ENCODE data around the gene NAA25.

DNA sequence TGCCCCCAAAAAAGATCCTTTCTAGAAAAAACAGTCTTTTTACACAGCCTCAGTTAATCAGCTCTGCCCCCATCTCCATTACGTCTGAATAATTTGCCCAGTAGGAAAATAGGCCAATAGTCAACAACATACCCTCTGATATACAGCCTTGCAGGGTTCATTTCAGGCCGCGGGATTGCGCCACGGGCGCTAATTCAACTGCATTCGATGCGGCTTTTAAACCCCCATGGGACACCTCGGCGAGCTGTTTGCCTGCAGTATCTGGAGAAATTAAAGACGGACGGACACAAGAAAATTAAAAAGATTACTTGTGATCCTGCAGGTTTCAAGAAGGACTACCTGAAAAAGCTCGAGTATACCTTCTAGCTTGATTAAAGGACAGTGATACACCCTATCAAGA is 59.2 kb downstream of the NAA25 start:
- TF ChIP-seq POLR2A (IDR thresholded peaks at IDR 0.05; ENCODE audit: low read depth, low read length) = no peak
- TF ChIP-seq, protein P1, sequence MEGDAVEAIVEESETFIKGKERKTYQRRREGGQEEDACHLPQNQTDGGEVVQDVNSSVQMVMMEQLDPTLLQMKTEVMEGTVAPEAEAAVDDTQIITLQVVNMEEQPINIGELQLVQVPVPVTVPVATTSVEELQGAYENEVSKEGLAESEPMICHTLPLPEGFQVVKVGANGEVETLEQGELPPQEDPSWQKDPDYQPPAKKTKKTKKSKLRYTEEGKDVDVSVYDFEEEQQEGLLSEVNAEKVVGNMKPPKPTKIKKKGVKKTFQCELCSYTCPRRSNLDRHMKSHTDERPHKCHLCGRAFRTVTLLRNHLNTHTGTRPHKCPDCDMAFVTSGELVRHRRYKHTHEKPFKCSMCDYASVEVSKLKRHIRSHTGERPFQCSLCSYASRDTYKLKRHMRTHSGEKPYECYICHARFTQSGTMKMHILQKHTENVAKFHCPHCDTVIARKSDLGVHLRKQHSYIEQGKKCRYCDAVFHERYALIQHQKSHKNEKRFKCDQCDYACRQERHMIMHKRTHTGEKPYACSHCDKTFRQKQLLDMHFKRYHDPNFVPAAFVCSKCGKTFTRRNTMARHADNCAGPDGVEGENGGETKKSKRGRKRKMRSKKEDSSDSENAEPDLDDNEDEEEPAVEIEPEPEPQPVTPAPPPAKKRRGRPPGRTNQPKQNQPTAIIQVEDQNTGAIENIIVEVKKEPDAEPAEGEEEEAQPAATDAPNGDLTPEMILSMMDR (IDR thresholded peaks at IDR 0.05; ENCODE audit: extremely low read depth in 1 of 2, insufficient read depth in 1 of 2, low read depth in 1 of 2, low read length in 2 of 2) = no peak
- no peak for TF ChIP-seq POLR2AphosphoS5 (IDR thresholded peaks at IDR 0.05; ENCODE audit: insufficient read depth, low read depth, low read length)
- no peak for TF ChIP-seq EZH2 (IDR thresholded peaks at IDR 0.05; ENCODE audit: borderline replicate concordance, low read depth, low read length, severe bottlenecking)
- TF ChIP-seq, protein P2, sequence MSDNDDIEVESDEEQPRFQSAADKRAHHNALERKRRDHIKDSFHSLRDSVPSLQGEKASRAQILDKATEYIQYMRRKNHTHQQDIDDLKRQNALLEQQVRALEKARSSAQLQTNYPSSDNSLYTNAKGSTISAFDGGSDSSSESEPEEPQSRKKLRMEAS (IDR thresholded peaks at IDR 0.05; ENCODE audit: insufficient read depth, insufficient read length) = no peak

Data from endothelial cell of umbilical vein (primary cell).